ENCODE measurements around the gene SNRPE. TPM values are rescaled to one million over a fixed set of nuclear protein-coding genes. Genes with fewer than 3 reads are reported as not detected.

The SNRPE gene
- total RNA-seq, 1 experiment from 2014 or later = 217 TPM

GRCh38 chr1:203899353-203899716 is 37.9 kb downstream of the SNRPE start:
- TF ChIP-seq CTCF (IDR thresholded peaks at IDR 0.05) (no peak), SIN3A (IDR thresholded peaks at IDR 0.05; ENCODE audit: borderline replicate concordance, insufficient read depth, low read depth, low read length) (no peak), REST (IDR thresholded peaks at IDR 0.05; ENCODE audit: insufficient read depth in 1 of 2, low read depth in 2 of 2, low read length in 1 of 2) (no peak), TCF7L2 (IDR thresholded peaks at IDR 0.05; ENCODE audit: low read depth, low read length) (no peak), POLR2AphosphoS5 (IDR thresholded peaks at IDR 0.05; ENCODE audit: low read depth, low read length) (no peak)
- Histone ChIP-seq H3K4me3 (ENCODE audit: low read depth in 2 of 2, low read length in 2 of 2) (no peak overlapping the region), H3K36me3 (ENCODE audit: control insufficient read depth, insufficient read depth, low read length) (no peaks in the 10 kb centered on the region), H3K27me3 (ENCODE audit: control insufficient read depth, insufficient read depth, low read length) (no peaks in the 10 kb centered on the region), H3K27ac (ENCODE audit: low read length) (no peak overlapping the region), H3K4me1 (ENCODE audit: control insufficient read depth, insufficient read depth, low read length) (no peaks in the 10 kb centered on the region), H3K9me3 (ENCODE audit: control insufficient read depth, insufficient read depth, low read depth, low read length) (0 out of 2 replicates have a peak, but pooled peaks cover 4% of the 10 kb centered on the region)
- BruUV-seq (replicated peaks) = no TSS peak
- intact Hi-C loops (cut with micrococcal nuclease; ENCODE audit: unreplicated experiment) = no loop called here
- in situ Hi-C loops (cut with HindIII; ENCODE audit: low pct_unique_long_range_greater_than_20kb, low sequenced_read_pairs) = no loop called here
- ATAC-seq = no peak
- CTCF ChIA-PET = no interaction called here
- DNase-seq (ENCODE audit: low read depth, low spot score) = no peak
- POLR2A ChIA-PET = no interaction called here

GRCh38 chr1:203899869-203900714 is 38.7 kb downstream of the SNRPE start:
- CTCF ChIA-PET = no interaction called here
- H3K36me3 ChIP-seq (ENCODE audit: control insufficient read depth, insufficient read depth, low read length) = no peaks in the 10 kb centered on the region
- ATAC-seq (no peak), DNase-seq (ENCODE audit: low read depth, low spot score) (no peak)
- H3K27me3 ChIP-seq (ENCODE audit: control insufficient read depth, insufficient read depth, low read length) = no peaks in the 10 kb centered on the region
- intact Hi-C loops (cut with micrococcal nuclease; ENCODE audit: unreplicated experiment) (no loop called here), in situ Hi-C loops (cut with HindIII; ENCODE audit: low pct_unique_long_range_greater_than_20kb, low sequenced_read_pairs) (no loop called here)
- H3K4me1 ChIP-seq (ENCODE audit: control insufficient read depth, insufficient read depth, low read length) = no peaks in the 10 kb centered on the region
- no TSS peak for BruUV-seq (replicated peaks)
- POLR2A ChIA-PET = no interaction called here
- H3K4me3 ChIP-seq (ENCODE audit: low read depth in 2 of 2, low read length in 2 of 2) = no peak overlapping the region
- no peak overlapping the region for H3K27ac ChIP-seq (ENCODE audit: low read length)
- TF ChIP-seq POLR2AphosphoS5 (IDR thresholded peaks at IDR 0.05; ENCODE audit: low read depth, low read length) = no peak
- no peak for TF ChIP-seq SIN3A (IDR thresholded peaks at IDR 0.05; ENCODE audit: borderline replicate concordance, insufficient read depth, low read depth, low read length)
- TF ChIP-seq TCF7L2 (IDR thresholded peaks at IDR 0.05; ENCODE audit: low read depth, low read length) = no peak
- no peak for TF ChIP-seq REST (IDR thresholded peaks at IDR 0.05; ENCODE audit: insufficient read depth in 1 of 2, low read depth in 2 of 2, low read length in 1 of 2)
- TF ChIP-seq CTCF (IDR thresholded peaks at IDR 0.05) = no peak
- no peaks in the 10 kb centered on the region for H3K9me3 ChIP-seq (ENCODE audit: control insufficient read depth, insufficient read depth, low read depth, low read length)

All from Panc1 (cell line).